WTC11 (cell line): ENCODE data around the gene ZNF879.

Experiments used
- GABPB1 ChIP-seq: sonication (generic); formaldehyde crosslinking; IDR thresholded peaks from 2 replicates; pipeline ENCODE4 v1.8.1; 2023; ENCODE audit warnings: mild to moderate bottlenecking, missing genetic modification reagents
- SMAD3 ChIP-seq: sonication (generic); formaldehyde crosslinking; IDR thresholded peaks from 2 replicates; pipeline ENCODE4 v1.8.0; 2022; ENCODE audit warnings: missing genetic modification reagents, mild to moderate bottlenecking, borderline replicate concordance
- TF ChIP-seq, protein P1 (sequence below): fragments of 200-600 bp; IDR thresholded peaks from 2 replicates; pipeline ENCODE4 v1.8.0; 2022; ENCODE audit warnings: antibody characterized with exemption
- TF ChIP-seq, protein P2 (sequence below): sonication (generic); formaldehyde crosslinking; IDR thresholded peaks from 2 replicates; pipeline ENCODE4 v1.8.1; 2023; ENCODE audit warnings: mild to moderate bottlenecking, missing genetic modification reagents, moderate library complexity
- TF ChIP-seq, protein P3 (sequence below): sonication (generic); formaldehyde crosslinking; conservative IDR thresholded peaks from 2 replicates; pipeline ENCODE4 v1.8.1; 2022; ENCODE audit warnings: mild to moderate bottlenecking, missing genetic modification reagents

DNA sequence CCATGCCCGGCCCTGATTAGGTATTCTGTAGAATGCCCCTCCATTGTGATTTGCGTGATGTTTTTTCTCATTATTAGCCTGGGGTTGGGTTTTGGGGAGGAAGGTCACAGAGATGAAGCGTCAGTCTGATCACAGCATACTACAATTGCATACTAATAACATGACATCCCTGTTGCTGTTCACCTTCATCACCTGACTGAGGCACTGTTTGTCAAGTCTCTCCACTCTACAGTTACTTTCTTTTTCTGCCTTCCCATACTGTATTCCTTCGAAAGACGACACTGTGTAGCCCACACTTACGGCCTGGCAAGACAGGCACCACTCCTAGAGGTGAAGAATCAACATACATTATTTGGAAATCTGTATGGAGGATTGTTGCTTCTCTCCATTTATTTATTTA, 42.1 kb downstream of the ZNF879 start:
- no peak for TF ChIP-seq GABPB1 (CRISPR knock-in tag)
- TF ChIP-seq, protein P1, sequence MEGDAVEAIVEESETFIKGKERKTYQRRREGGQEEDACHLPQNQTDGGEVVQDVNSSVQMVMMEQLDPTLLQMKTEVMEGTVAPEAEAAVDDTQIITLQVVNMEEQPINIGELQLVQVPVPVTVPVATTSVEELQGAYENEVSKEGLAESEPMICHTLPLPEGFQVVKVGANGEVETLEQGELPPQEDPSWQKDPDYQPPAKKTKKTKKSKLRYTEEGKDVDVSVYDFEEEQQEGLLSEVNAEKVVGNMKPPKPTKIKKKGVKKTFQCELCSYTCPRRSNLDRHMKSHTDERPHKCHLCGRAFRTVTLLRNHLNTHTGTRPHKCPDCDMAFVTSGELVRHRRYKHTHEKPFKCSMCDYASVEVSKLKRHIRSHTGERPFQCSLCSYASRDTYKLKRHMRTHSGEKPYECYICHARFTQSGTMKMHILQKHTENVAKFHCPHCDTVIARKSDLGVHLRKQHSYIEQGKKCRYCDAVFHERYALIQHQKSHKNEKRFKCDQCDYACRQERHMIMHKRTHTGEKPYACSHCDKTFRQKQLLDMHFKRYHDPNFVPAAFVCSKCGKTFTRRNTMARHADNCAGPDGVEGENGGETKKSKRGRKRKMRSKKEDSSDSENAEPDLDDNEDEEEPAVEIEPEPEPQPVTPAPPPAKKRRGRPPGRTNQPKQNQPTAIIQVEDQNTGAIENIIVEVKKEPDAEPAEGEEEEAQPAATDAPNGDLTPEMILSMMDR = no peak
- TF ChIP-seq, protein P2, sequence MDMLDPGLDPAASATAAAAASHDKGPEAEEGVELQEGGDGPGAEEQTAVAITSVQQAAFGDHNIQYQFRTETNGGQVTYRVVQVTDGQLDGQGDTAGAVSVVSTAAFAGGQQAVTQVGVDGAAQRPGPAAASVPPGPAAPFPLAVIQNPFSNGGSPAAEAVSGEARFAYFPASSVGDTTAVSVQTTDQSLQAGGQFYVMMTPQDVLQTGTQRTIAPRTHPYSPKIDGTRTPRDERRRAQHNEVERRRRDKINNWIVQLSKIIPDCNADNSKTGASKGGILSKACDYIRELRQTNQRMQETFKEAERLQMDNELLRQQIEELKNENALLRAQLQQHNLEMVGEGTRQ (CRISPR knock-in tag) = no peak
- TF ChIP-seq, protein P3, sequence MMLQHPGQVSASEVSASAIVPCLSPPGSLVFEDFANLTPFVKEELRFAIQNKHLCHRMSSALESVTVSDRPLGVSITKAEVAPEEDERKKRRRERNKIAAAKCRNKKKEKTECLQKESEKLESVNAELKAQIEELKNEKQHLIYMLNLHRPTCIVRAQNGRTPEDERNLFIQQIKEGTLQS (CRISPR knock-in tag) = no peak
- no peak for TF ChIP-seq SMAD3 (CRISPR knock-in tag)
